Stimulated activated effector memory CD8-positive, alpha-beta T cell treated with anti-CD3 and anti-CD28 coated beads, Interleukin-12 subunit alpha, Interleukin-12 subunit beta, amount 100 ng/mL, for 72 hours (primary cell): ENCODE data around the gene POLD1.

Experiments used
- ATAC-seq: fragments of 150-1000 bp; cut with Tn5 transposase; 2 replicates; pipeline ENCODE4 v1.10.0; 2021
- DNase-seq, 2 donors: peaks; one replicate each; pipeline ENCODE4 v3.0.0; 2021 to 2022; ENCODE audit warnings: low spot score in 2 of 2
- H3K27ac Mint-ChIP-seq: one replicate; pipeline ENCODE4 v1.8.0; 2022; ENCODE audit warnings: mild to moderate bottlenecking, mixed read lengths
- H3K36me3 Mint-ChIP-seq: one replicate; pipeline ENCODE4 v1.8.0; 2022; ENCODE audit warnings: mild to moderate bottlenecking, mixed read lengths
- H3K4me1 Mint-ChIP-seq: one replicate; pipeline ENCODE4 v1.8.0; 2022; ENCODE audit warnings: mixed read lengths
- H3K4me3 Mint-ChIP-seq: one replicate; pipeline ENCODE4 v1.8.0; 2022; ENCODE audit warnings: mild to moderate bottlenecking, mixed read lengths
- H3K9me3 Mint-ChIP-seq: one replicate; pipeline ENCODE4 v1.8.0; 2022; ENCODE audit warnings: mixed read lengths

POLD1 gene

GRCh38 chr19:50417111-50418081, 33.2 kb downstream of the POLD1 start:
- no peak overlapping the region for H3K27ac Mint-ChIP-seq
- no peak overlapping the region for H3K4me3 Mint-ChIP-seq
- no peaks in the 10 kb centered on the region for H3K9me3 Mint-ChIP-seq
- DNase-seq = no peak
- peaks cover 26% of the 10 kb centered on the region for H3K36me3 Mint-ChIP-seq
- H3K4me1 Mint-ChIP-seq = peaks cover 26% of the 10 kb centered on the region
- ATAC-seq = no peak

GRCh38 chr19:50418176-50419021, 34.3 kb downstream of the POLD1 start, which contains the start of gene SPIB:
SPIB (plus strand) TSS chr19:50418938; CDS start chr19:50418963, 25 bp downstream.
- Mint-ChIP-seq H3K4me3 (peak within 1 kb of the TSS; percentile 41), H3K9me3 (no peaks in the 10 kb centered on the region), H3K27ac (peak within 1 kb of the TSS; percentile 35), H3K36me3 (peaks cover 17% of the 10 kb centered on the region), H3K4me1 (peaks cover 26% of the 10 kb centered on the region)
- peak; percentile 27 for ATAC-seq
- no peak for DNase-seq

GRCh38 chr19:50419022-50419579, 35.0 kb downstream of the POLD1 start:
- Mint-ChIP-seq H3K4me1 (peaks cover 26% of the 10 kb centered on the region), H3K9me3 (no peaks in the 10 kb centered on the region), H3K27ac (peak overlapping the region; percentile 35), H3K36me3 (peaks cover 17% of the 10 kb centered on the region), H3K4me3 (peak overlapping the region; percentile 41)
- DNase-seq = no peak
- no peak for ATAC-seq

GRCh38 chr19:50419580-50420035, 35.5 kb downstream of the POLD1 start:
- DNase-seq = no peak
- no peak for ATAC-seq
- Mint-ChIP-seq H3K4me3 (peak overlapping the region; percentile 41), H3K27ac (peak overlapping the region; percentile 35), H3K9me3 (no peaks in the 10 kb centered on the region), H3K4me1 (peaks cover 24% of the 10 kb centered on the region), H3K36me3 (peaks cover 14% of the 10 kb centered on the region)

- DNase-seq = no peak
- Mint-ChIP-seq H3K4me1 (peaks cover 18% of the 10 kb centered on the region), H3K27ac (peak overlapping the region; percentile 35), H3K4me3 (peak overlapping the region; percentile 41), H3K36me3 (peaks cover 9% of the 10 kb centered on the region), H3K9me3 (no peaks in the 10 kb centered on the region)
- no peak for ATAC-seq
These were observed 36.0 kb downstream of the POLD1 start for GRCh38 chr19:50420127-50420526.

GRCh38 chr19:50420808-50421207, 36.7 kb downstream of the POLD1 start:
- ATAC-seq = no peak
- Mint-ChIP-seq H3K36me3 (peaks cover 5% of the 10 kb centered on the region), H3K27ac (no peak overlapping the region), H3K9me3 (no peaks in the 10 kb centered on the region), H3K4me3 (peak overlapping the region; percentile 41), H3K4me1 (peaks cover 18% of the 10 kb centered on the region)
- no peak for DNase-seq

- peak overlapping the region; percentile 19 for H3K27ac Mint-ChIP-seq
- no peak for DNase-seq
- peaks cover 18% of the 10 kb centered on the region for H3K4me1 Mint-ChIP-seq
- no peak for ATAC-seq
- H3K9me3 Mint-ChIP-seq = no peaks in the 10 kb centered on the region
- H3K4me3 Mint-ChIP-seq = no peak overlapping the region
- H3K36me3 Mint-ChIP-seq = no peaks in the 10 kb centered on the region
These were observed 38.5 kb downstream of the POLD1 start for GRCh38 chr19:50422397-50423278.

GRCh38 chr19:50423279-50424113, 39.3 kb downstream of the POLD1 start:
- no peak for ATAC-seq
- peaks cover 18% of the 10 kb centered on the region for H3K4me1 Mint-ChIP-seq
- DNase-seq = no peak
- H3K27ac Mint-ChIP-seq = no peak overlapping the region
- no peak overlapping the region for H3K4me3 Mint-ChIP-seq
- H3K36me3 Mint-ChIP-seq = no peaks in the 10 kb centered on the region
- no peaks in the 10 kb centered on the region for H3K9me3 Mint-ChIP-seq

GRCh38 chr19:50425581-50425980, 41.4 kb downstream of the POLD1 start:
- peaks cover 2% of the 10 kb centered on the region for H3K4me1 Mint-ChIP-seq
- H3K4me3 Mint-ChIP-seq = no peak overlapping the region

GRCh38 chr19:50427318-50427925, 43.3 kb downstream of the POLD1 start:
- Mint-ChIP-seq H3K4me1 (peaks cover 15% of the 10 kb centered on the region), H3K36me3 (no peaks in the 10 kb centered on the region), H3K4me3 (no peak overlapping the region), H3K27ac (no peak overlapping the region), H3K9me3 (no peaks in the 10 kb centered on the region)
- ATAC-seq = no peak
- no peak for DNase-seq

More at GRCh38 chr19:50425581-50425980, 41.4 kb downstream of the POLD1 start:
- no peak overlapping the region for H3K27ac Mint-ChIP-seq
- H3K9me3 Mint-ChIP-seq = no peaks in the 10 kb centered on the region
- DNase-seq (no peak), ATAC-seq (no peak)
- H3K36me3 Mint-ChIP-seq = no peaks in the 10 kb centered on the region

- DNase-seq (no peak), ATAC-seq (no peak)
These were observed 43.9 kb downstream of the POLD1 start for GRCh38 chr19:50427997-50428425.

GRCh38 chr19:50428772-50429463, 44.8 kb downstream of the POLD1 start:
- DNase-seq = no peak
- Mint-ChIP-seq H3K4me3 (no peak overlapping the region), H3K9me3 (no peaks in the 10 kb centered on the region), H3K36me3 (peaks cover 4% of the 10 kb centered on the region), H3K4me1 (peaks cover 22% of the 10 kb centered on the region), H3K27ac (no peak overlapping the region)
- no peak for ATAC-seq

More at GRCh38 chr19:50427997-50428425, 43.9 kb downstream of the POLD1 start:
- H3K4me3 Mint-ChIP-seq = no peak overlapping the region
- H3K9me3 Mint-ChIP-seq = no peaks in the 10 kb centered on the region
- peaks cover 2% of the 10 kb centered on the region for H3K36me3 Mint-ChIP-seq
- peaks cover 21% of the 10 kb centered on the region for H3K4me1 Mint-ChIP-seq
- no peak overlapping the region for H3K27ac Mint-ChIP-seq

GRCh38 chr19:50430888-50431342, 46.8 kb downstream of the POLD1 start:
- Mint-ChIP-seq H3K36me3 (peaks cover 4% of the 10 kb centered on the region), H3K27ac (peak overlapping the region; percentile 92), H3K4me1 (peaks cover 22% of the 10 kb centered on the region), H3K4me3 (peak overlapping the region; percentile 90), H3K9me3 (no peaks in the 10 kb centered on the region)
- ATAC-seq (no peak), DNase-seq (no peak)
